ENCODE results near the gene ASCL5. TPM values are rescaled to one million over a fixed set of nuclear protein-coding genes. Genes with fewer than 3 reads are reported as not detected.

Gene ASCL5
- total RNA-seq, 1 experiment from 2014 or later: not detected

GRCh38 chr1:201080135-201080534 is 46.8 kb downstream of the ASCL5 start:
- no peak overlapping the region for H3K4me3 ChIP-seq
- H3K36me3 ChIP-seq: no peaks in the 10 kb centered on the region
- H3K4me1 ChIP-seq: no peaks in the 10 kb centered on the region
- H3K27me3 ChIP-seq: peaks cover 4% of the 10 kb centered on the region; the same call in 1 of the 2 replicates
- no peak overlapping the region for H3K27ac ChIP-seq
- no peak for DNase-seq
- H3K9me3 ChIP-seq (replicated peaks): no peaks in the 10 kb centered on the region

DNA sequence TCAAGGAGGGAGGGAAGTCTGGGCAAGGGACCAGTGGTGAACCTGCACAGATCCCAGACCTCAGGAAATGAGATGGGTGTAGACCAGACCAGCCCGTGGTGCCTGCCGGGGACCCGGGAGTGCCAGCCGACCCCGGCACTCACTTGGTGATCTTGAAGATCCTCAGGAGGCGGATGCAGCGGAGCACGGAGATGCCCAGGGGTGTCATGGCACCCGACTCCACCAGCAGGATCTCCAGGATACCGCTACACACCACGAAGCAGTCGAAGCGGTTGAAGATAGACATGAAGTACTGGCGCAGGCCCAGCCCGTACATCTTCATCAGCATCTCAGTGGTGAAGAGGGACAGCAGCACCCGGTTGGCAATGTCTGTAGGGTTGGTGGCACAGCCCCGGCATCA is 49.2 kb downstream of the ASCL5 start:
- peaks cover 4% of the 10 kb centered on the region; the same call in 1 of the 2 replicates for H3K27me3 ChIP-seq
- no peak overlapping the region for H3K27ac ChIP-seq
- DNase-seq: no peak
- H3K9me3 ChIP-seq (replicated peaks): no peaks in the 10 kb centered on the region
- H3K4me3 ChIP-seq: no peak overlapping the region
- H3K36me3 ChIP-seq: no peaks in the 10 kb centered on the region
- H3K4me1 ChIP-seq: no peaks in the 10 kb centered on the region

DNA sequence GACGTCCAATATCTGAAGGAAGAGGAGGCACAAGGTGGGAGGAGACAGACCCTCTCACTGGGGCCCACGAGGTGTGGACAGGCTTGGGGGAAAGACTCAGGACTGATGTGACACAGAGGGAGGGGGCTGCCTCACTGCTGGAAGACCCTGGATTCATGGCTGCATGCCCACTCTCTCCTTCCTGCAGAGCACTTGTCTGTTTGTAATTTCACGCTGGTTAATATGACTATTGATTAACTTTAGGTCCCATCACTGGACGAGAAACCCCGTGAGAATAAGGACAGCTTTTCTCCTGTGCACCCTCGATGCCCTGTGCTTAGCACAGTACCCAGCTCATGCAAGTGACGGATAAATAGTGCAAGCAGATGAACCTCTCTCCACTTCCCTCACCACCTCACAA is 49.9 kb downstream of the ASCL5 start:
- Histone ChIP-seq H3K9me3 (replicated peaks) (no peaks in the 10 kb centered on the region), H3K4me3 (no peak overlapping the region), H3K27ac (no peak overlapping the region), H3K36me3 (no peaks in the 10 kb centered on the region), H3K4me1 (no peaks in the 10 kb centered on the region), H3K27me3 (peaks cover 4% of the 10 kb centered on the region; the same call in 1 of the 2 replicates)
- no peak for DNase-seq

- Histone ChIP-seq H3K36me3 (no peaks in the 10 kb centered on the region), H3K4me3 (no peak overlapping the region), H3K27me3 (peaks cover 4% of the 10 kb centered on the region; the same call in 1 of the 2 replicates), H3K9me3 (replicated peaks) (no peaks in the 10 kb centered on the region), H3K4me1 (no peaks in the 10 kb centered on the region), H3K27ac (no peak overlapping the region)
- DNase-seq: no peak
Measured at GRCh38 chr1:201076092-201076491, 50.9 kb downstream of the ASCL5 start.

DNA sequence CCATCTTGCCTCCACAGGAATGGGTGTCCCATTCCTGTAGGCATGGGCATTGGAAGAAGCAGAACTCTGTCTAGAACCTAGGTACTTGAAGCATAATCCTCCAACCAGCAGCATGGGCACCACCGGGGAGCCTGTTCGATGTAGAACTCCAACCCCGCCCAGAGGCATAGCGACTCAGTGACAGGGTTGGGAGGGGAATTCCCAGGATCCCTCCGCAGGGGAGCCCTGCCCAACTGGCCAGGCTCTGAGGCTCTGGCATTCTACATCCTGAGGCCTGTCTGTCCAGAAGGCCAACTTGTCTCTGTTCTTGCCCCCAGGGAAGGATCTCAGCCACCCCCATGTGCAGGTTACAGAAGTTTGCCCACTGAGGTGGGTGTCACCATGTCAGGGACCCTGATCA is 53.0 kb downstream of the ASCL5 start:
- no peak overlapping the region for H3K4me3 ChIP-seq
- no peak overlapping the region for H3K27ac ChIP-seq
- no peak for DNase-seq
- H3K27me3 ChIP-seq: peaks cover 10% of the 10 kb centered on the region
- no peaks in the 10 kb centered on the region for H3K36me3 ChIP-seq
- H3K9me3 ChIP-seq (replicated peaks): no peaks in the 10 kb centered on the region
- no peaks in the 10 kb centered on the region for H3K4me1 ChIP-seq

- peaks cover 10% of the 10 kb centered on the region for H3K27me3 ChIP-seq
- H3K9me3 ChIP-seq (replicated peaks): no peaks in the 10 kb centered on the region
- no peak for DNase-seq
- H3K36me3 ChIP-seq: no peaks in the 10 kb centered on the region
- no peak overlapping the region for H3K27ac ChIP-seq
- no peak overlapping the region for H3K4me3 ChIP-seq
- no peaks in the 10 kb centered on the region for H3K4me1 ChIP-seq
Measured at GRCh38 chr1:201072922-201073321, 54.1 kb downstream of the ASCL5 start.

GRCh38 chr1:201072149-201072548 is 54.8 kb downstream of the ASCL5 start:
- Histone ChIP-seq H3K36me3 (no peaks in the 10 kb centered on the region), H3K4me3 (no peak overlapping the region), H3K4me1 (no peaks in the 10 kb centered on the region), H3K9me3 (replicated peaks) (no peaks in the 10 kb centered on the region), H3K27ac (no peak overlapping the region), H3K27me3 (peaks cover 17% of the 10 kb centered on the region)
- no peak for DNase-seq

- H3K4me3 ChIP-seq: no peak overlapping the region
- no peak for DNase-seq
- H3K27ac ChIP-seq: no peak overlapping the region
- no peaks in the 10 kb centered on the region for H3K36me3 ChIP-seq
- H3K27me3 ChIP-seq: peaks cover 18% of the 10 kb centered on the region
- H3K4me1 ChIP-seq: no peaks in the 10 kb centered on the region
- no peaks in the 10 kb centered on the region for H3K9me3 ChIP-seq (replicated peaks)
Measured at GRCh38 chr1:201069636-201070035, 57.3 kb downstream of the ASCL5 start.

- Histone ChIP-seq H3K27me3 (peaks cover 24% of the 10 kb centered on the region), H3K36me3 (no peaks in the 10 kb centered on the region)
Measured at GRCh38 chr1:201068976-201069375, 58.0 kb downstream of the ASCL5 start.

DNA sequence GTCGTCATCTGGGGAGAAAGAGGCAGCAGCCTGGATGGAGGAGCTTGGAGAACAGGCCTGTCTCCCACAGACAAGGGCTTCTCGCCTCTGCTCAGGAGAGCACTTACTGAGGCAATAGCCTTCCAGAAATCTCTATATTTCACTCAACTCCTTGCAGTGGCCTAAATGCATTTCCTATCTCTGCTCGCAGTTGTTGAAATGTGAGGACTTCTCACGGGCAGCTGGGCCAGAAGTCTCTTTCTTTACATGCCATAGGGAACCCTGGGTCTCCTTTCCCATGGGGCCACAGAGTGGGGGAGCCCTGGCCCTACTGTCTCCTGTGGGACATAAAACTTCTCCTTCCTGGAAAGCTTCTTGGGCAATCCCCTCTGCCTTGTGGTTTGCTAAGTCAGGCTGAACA is 60.0 kb downstream of the ASCL5 start:
- Histone ChIP-seq H3K4me1 (no peaks in the 10 kb centered on the region), H3K36me3 (no peaks in the 10 kb centered on the region), H3K4me3 (no peak overlapping the region), H3K27ac (no peak overlapping the region), H3K9me3 (replicated peaks) (no peaks in the 10 kb centered on the region), H3K27me3 (peaks cover 30% of the 10 kb centered on the region)
- DNase-seq: no peak

More at GRCh38 chr1:201068976-201069375, 58.0 kb downstream of the ASCL5 start:
- no peaks in the 10 kb centered on the region for H3K9me3 ChIP-seq (replicated peaks)
- H3K27ac ChIP-seq: no peak overlapping the region
- no peak for DNase-seq
- no peaks in the 10 kb centered on the region for H3K4me1 ChIP-seq
- no peak overlapping the region for H3K4me3 ChIP-seq

DNA sequence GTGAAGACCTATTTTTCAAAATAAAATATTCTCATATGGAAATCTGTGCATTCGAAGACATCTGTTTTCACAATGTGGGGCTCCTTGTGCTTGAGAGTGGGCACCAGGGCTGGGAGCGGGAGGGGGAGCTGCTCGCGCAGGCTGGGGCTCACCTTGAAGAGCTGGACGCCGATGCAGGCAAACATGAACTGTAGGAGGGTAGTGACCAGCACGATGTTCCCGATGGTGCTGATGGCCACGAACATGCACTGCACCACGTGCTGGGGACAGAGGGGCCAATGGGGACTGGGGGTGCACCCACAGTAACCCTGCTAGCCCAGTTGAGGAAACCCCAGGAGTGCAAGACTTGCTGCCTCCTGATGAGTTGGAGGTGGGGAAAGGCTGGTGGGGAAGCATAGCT is 61.3 kb downstream of the ASCL5 start:
- no peak for DNase-seq
- Histone ChIP-seq H3K27me3 (peaks cover 34% of the 10 kb centered on the region), H3K9me3 (replicated peaks) (no peaks in the 10 kb centered on the region), H3K36me3 (no peaks in the 10 kb centered on the region), H3K4me1 (no peaks in the 10 kb centered on the region), H3K27ac (no peak overlapping the region), H3K4me3 (no peak overlapping the region)

DNA sequence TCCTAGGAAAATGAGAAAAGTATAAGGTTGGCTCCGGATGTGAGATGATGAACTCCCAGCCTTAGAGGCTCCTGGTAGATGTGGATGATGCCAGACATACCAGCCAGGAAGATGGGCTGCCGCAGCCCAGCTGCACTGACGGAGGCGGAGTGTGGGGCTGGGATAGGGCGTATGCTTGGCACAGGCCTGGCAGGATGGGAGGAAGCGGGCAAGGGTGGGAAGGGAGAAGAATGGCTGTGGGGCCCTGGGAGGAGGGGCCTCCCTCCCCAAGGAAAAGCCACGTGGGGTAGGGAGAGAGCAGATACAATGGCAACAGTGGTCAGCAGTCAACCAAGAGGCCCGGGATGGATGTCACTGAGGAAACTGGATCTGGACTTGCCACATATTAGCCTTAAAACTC is 62.2 kb downstream of the ASCL5 start:
- DNase-seq: no peak
- H3K9me3 ChIP-seq (replicated peaks): no peaks in the 10 kb centered on the region
- H3K4me1 ChIP-seq: no peaks in the 10 kb centered on the region
- H3K36me3 ChIP-seq: no peaks in the 10 kb centered on the region
- H3K27me3 ChIP-seq: peaks cover 29% of the 10 kb centered on the region
- H3K27ac ChIP-seq: no peak overlapping the region
- H3K4me3 ChIP-seq: no peak overlapping the region

Other genes starting within 250 kb of the ASCL5 start
- gene INAVA, start 232.3 kb downstream of the ASCL5 start, total RNA-seq (2014; rRNA removed; shearing (Covaris generic)): 16.1 and 19.8 TPM in 2 replicates
- gene KIF21B, start 103.5 kb downstream of the ASCL5 start, total RNA-seq (2014; rRNA removed; shearing (Covaris generic)): 0.61 and 0.66 TPM in 2 replicates
- gene CACNA1S, start 14.8 kb downstream of the ASCL5 start, total RNA-seq (2014; rRNA removed; shearing (Covaris generic)): 0.15 and 0.24 TPM in 2 replicates
- gene TMEM9, start 27.3 kb upstream of the ASCL5 start, total RNA-seq (2014; rRNA removed; shearing (Covaris generic)): 83.5 and 87.4 TPM in 2 replicates
- gene IGFN1, start 63.6 kb upstream of the ASCL5 start, total RNA-seq (2014; rRNA removed; shearing (Covaris generic)): not detected in 2 replicates
- gene PKP1, start 156.3 kb upstream of the ASCL5 start, total RNA-seq (2014; rRNA removed; shearing (Covaris generic)): not detected in 2 replicates